Kidney (tissue), 14 donors: ENCODE measurements around the gene ZDHHC14. TPM values are rescaled to one million over a fixed set of nuclear protein-coding genes. Genes with fewer than 3 reads are reported as not detected.

Source experiments
- DNase-seq, 5 donors: peaks; one replicate each; pipeline ENCODE4 v3.0.0-alpha.2; 2013 to 2020
- FAIRE-seq: peaks from 2 replicates; lab custom pipeline; 2012; peaks lifted over from hg19 to GRCh38; lab: Jason Lieb, UNC
- H3K27ac ChIP-seq, 2 donors: one replicate each; pipeline ENCODE4 v1.7.0; 2013; ENCODE audit warnings: low read depth in 2 of 2, low read length in 2 of 2, inconsistent platforms in 1 of 2
- H3K27me3 ChIP-seq: one replicate; pipeline ENCODE4 v1.7.1; 2013; ENCODE audit warnings: low read length, inconsistent platforms; ENCODE audit not compliant: control insufficient read depth, insufficient read depth
- H3K36me3 ChIP-seq, 3 donors: one replicate each; pipeline versions ENCODE4 v1.7.0 to v1.7.1; 2013; ENCODE audit warnings: low read length in 3 of 3, control low read depth in 1 of 3, inconsistent platforms in 1 of 3; ENCODE audit not compliant: insufficient read depth in 3 of 3, control insufficient read depth in 2 of 3
- H3K4me1 ChIP-seq, 3 donors: one replicate each; pipeline versions ENCODE4 v1.7.0 to v1.7.1; 2013; ENCODE audit warnings: low read length in 3 of 3, inconsistent platforms in 1 of 3, low read depth in 1 of 3; ENCODE audit not compliant: control insufficient read depth in 2 of 3, insufficient read depth in 2 of 3
- H3K4me3 ChIP-seq, 3 donors: one replicate each; pipeline versions ENCODE4 v1.7.0 to v1.8.1; 2013; ENCODE audit warnings: low read length in 3 of 3, control low read depth in 1 of 3, inconsistent platforms in 1 of 3
- H3K9ac ChIP-seq, 3 donors: one replicate each; pipeline versions ENCODE4 v1.7.0 to v1.7.1; 2013; ENCODE audit warnings: low read length in 3 of 3, control low read depth in 1 of 3, inconsistent platforms in 1 of 3
- H3K9me3 ChIP-seq, 3 donors: one replicate each; pipeline versions ENCODE4 v1.7.0 to v1.7.1; 2013; ENCODE audit warnings: low read length in 3 of 3, control low read depth in 1 of 3, inconsistent platforms in 1 of 3; ENCODE audit not compliant: control insufficient read depth in 2 of 3, insufficient read depth in 1 of 3
- intact Hi-C: fragments of 100-400 bp; cut with DNase I; formaldehyde crosslinking; loops from one replicate; pipeline ENCODE4 v1.11.1; 2022
- polyA plus RNA-seq: library from polyadenylated mRNA; stranded (reverse); fragments of 350-450 nt; fragmentation: Illumina TruSeq; extraction: RNeasy Lipid Tissue Mini Kit (QIAGEN cat#74804); gene quantifications from one replicate; pipeline ENCODE4 v1.2.3, GENCODE V29; 2014; ENCODE audit warnings: low read depth, low replicate concordance; ENCODE audit not compliant: insufficient read depth
- total RNA-seq: library from RNA; stranded (reverse); fragmentation: NEBNext Ultra II Directional; extraction: Animal tissue kit (Norgen Biotek cat#: 25700); gene quantifications from one replicate; pipeline ENCODE4 v1.2.1, GENCODE V29; 2021
- TF ChIP-seq, protein P1 (sequence below): IDR thresholded peaks from 3 replicates; pipeline ENCODE4 v1.5.1; 2012; ENCODE audit warnings: mild to moderate bottlenecking, moderate library complexity, borderline replicate concordance; ENCODE audit not compliant: insufficient read depth; ENCODE audit errors: extremely low read depth
- donor health status: control.
- donor health status: control.
- donor health status: control.
- donor health status: control.
- donor health status: control.
- donor health status: DM: yes; HTN: yes; CAD: no.
- donor health status: Normal renal cell carcinoma (clear cell type).

Gene ZDHHC14
- total and polyA plus RNA-seq, 2 donors from 2014 or later = 13.5 to 26.7 TPM

DNA sequence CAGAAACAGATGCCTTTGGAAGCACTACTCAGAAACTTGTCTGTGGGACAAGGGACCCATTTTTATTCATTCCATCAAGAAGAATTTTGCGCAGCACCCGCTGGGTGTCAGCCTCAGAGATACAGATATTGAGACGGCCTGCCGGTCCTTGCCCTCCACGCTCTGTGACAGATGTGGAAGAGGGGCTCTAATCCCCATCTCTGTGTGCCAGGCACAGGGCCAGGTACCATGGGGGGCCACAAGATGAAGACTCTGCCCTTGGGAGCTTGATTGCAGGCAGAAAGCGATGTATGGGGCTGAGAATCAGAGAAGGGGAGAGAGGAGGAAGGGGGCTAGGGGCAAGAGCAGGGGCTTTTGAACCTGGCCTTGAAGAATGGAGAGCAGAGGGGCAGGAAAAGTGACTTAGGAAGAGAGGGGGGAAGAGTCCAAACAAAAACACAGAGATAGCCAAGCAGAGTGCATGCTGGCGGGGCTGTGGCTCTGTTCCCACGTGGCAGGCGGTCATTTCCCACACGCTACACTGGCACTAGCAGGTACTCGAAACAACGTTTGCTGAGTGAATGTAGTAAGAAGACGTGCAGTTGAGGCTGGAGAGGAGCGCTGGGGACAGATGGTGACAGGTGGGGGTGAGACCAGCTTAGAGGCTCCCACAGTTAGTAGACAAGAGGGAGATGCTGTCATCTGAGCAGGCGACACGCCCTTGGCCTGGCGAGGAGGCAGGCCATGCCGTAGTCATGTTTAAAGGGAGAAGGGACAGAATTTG, 271.8 kb downstream of the ZDHHC14 start:
- no peaks in the 10 kb centered on the region for H3K27me3 ChIP-seq
- H3K9ac ChIP-seq = no peak overlapping the region
- H3K27ac ChIP-seq = no peak overlapping the region
- no peak for FAIRE-seq
- peaks cover 0 to 21% (median 4%) of the 10 kb centered on the region in 3 donors for H3K36me3 ChIP-seq
- TF ChIP-seq, protein P1, sequence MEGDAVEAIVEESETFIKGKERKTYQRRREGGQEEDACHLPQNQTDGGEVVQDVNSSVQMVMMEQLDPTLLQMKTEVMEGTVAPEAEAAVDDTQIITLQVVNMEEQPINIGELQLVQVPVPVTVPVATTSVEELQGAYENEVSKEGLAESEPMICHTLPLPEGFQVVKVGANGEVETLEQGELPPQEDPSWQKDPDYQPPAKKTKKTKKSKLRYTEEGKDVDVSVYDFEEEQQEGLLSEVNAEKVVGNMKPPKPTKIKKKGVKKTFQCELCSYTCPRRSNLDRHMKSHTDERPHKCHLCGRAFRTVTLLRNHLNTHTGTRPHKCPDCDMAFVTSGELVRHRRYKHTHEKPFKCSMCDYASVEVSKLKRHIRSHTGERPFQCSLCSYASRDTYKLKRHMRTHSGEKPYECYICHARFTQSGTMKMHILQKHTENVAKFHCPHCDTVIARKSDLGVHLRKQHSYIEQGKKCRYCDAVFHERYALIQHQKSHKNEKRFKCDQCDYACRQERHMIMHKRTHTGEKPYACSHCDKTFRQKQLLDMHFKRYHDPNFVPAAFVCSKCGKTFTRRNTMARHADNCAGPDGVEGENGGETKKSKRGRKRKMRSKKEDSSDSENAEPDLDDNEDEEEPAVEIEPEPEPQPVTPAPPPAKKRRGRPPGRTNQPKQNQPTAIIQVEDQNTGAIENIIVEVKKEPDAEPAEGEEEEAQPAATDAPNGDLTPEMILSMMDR = no peak
- DNase-seq = no peak
- intact Hi-C loops = no loop called here
- H3K4me3 ChIP-seq = no peak overlapping the region
- no peaks in the 10 kb centered on the region for H3K4me1 ChIP-seq
- no peaks in the 10 kb centered on the region for H3K9me3 ChIP-seq

DNA sequence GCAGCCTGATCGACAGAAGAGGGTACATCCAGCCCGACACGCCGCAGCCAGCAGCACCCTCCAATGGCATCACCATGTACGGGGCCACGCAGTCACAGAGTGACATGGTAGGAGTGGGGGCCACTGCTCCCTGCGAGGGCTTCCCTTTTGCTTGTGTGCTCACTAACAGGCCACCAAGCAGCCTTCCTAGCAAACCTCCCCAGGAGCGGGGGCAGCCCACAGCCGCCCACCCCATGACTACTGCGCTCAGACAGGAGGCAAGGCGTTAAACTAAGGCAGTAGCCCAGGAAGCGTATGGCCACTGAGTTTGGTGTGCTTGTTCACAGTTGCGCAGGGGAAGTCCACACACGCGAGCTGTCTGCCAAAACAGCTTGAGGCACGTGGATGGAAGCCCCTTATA, 272.5 kb downstream of the ZDHHC14 start:
- FAIRE-seq (no peak), DNase-seq (no peak)
- no peak overlapping the region for H3K9ac ChIP-seq
- intact Hi-C loops = no loop called here
- no peaks in the 10 kb centered on the region for H3K27me3 ChIP-seq
- TF ChIP-seq, protein P1 = no peak
- no peaks in the 10 kb centered on the region for H3K4me1 ChIP-seq
- peaks cover 0 to 16% (median 4%) of the 10 kb centered on the region in 3 donors for H3K36me3 ChIP-seq
- H3K9me3 ChIP-seq = no peaks in the 10 kb centered on the region
- H3K27ac ChIP-seq = no peak overlapping the region
- no peak overlapping the region for H3K4me3 ChIP-seq

DNA sequence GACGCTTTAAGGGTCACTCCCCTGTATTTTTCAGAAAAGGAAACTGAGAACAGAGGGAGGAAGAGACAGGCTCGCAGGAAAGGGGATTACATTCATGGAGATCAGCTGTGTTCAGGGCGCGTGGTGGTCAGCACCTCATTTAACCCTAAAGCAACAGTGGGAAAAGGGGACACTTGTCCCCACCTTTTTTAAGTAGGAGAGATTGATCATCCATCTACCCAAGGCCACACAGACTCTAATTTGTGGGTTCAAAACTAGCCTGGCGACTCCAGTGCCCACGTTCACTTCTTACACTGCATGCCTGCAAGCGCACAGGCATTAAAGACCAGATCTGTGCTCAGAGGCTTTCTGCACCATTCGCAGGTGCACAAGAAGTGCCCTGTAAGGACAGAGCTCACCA, 274.1 kb downstream of the ZDHHC14 start:
- Histone ChIP-seq H3K9ac (no peak overlapping the region), H3K27ac (no peak overlapping the region), H3K4me3 (no peak overlapping the region), H3K9me3 (no peaks in the 10 kb centered on the region), H3K27me3 (no peaks in the 10 kb centered on the region), H3K4me1 (no peaks in the 10 kb centered on the region), H3K36me3 (peaks cover 0 to 16% (median 4%) of the 10 kb centered on the region in 3 donors)
- DNase-seq (no peak), FAIRE-seq (no peak)
- TF ChIP-seq, protein P1 = no peak
- intact Hi-C loops = no loop called here
